ENCODE data around the gene LRRC75A.

LRRC75A gene

DNA sequence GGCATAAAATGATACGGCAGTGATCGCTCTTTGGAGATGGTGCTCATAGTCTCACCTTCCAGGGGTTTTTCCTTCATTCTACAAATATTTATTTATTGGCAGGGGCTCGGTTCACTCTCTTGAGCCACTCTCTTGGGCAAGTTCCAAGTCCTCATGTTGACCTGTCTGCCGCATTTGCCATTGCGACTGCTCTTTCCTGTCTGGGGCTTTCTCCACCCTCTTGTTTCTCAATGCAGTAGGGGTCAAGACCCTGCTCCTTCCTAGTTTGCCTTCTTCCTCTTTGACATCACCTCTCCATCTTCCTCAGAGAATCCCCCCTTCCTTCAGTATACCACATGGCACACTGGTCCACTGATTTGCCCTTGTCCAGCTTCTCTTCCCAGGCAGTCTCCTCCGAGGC, 21.9 kb upstream of the LRRC75A start:
- no peak overlapping the region for H3K27ac ChIP-seq (ENCODE audit: low read depth, low read length)
- no peaks in the 10 kb centered on the region for H3K27me3 ChIP-seq (ENCODE audit: insufficient read depth, low read length)
- no peaks in the 10 kb centered on the region for H3K9me3 ChIP-seq (ENCODE audit: insufficient read depth, low read depth, low read length)
- no peak overlapping the region for H3K9ac ChIP-seq (ENCODE audit: low read depth, low read length)
- H3K4me1 ChIP-seq (ENCODE audit: insufficient read depth, low read length): peaks cover 27% of the 10 kb centered on the region
- WGBS: 94% methylated on average over 6 of the region's 6 CpGs
- H3K4me3 ChIP-seq (ENCODE audit: low read length): no peak overlapping the region
- H3K36me3 ChIP-seq (ENCODE audit: insufficient read depth, low read length): no peaks in the 10 kb centered on the region

- WGBS: 52% methylated on average over 4 of the region's 4 CpGs
- no peaks in the 10 kb centered on the region for H3K9me3 ChIP-seq (ENCODE audit: insufficient read depth, low read depth, low read length)
- no peaks in the 10 kb centered on the region for H3K36me3 ChIP-seq (ENCODE audit: insufficient read depth, low read length)
- H3K27me3 ChIP-seq (ENCODE audit: insufficient read depth, low read length): no peaks in the 10 kb centered on the region
- H3K27ac ChIP-seq (ENCODE audit: low read depth, low read length): no peak overlapping the region
- H3K4me1 ChIP-seq (ENCODE audit: insufficient read depth, low read length): peaks cover 25% of the 10 kb centered on the region
- H3K9ac ChIP-seq (ENCODE audit: low read depth, low read length): no peak overlapping the region
- H3K4me3 ChIP-seq (ENCODE audit: low read length): no peak overlapping the region
These were observed 20.0 kb upstream of the LRRC75A start for GRCh38 chr17:16512011-16512410.

DNA sequence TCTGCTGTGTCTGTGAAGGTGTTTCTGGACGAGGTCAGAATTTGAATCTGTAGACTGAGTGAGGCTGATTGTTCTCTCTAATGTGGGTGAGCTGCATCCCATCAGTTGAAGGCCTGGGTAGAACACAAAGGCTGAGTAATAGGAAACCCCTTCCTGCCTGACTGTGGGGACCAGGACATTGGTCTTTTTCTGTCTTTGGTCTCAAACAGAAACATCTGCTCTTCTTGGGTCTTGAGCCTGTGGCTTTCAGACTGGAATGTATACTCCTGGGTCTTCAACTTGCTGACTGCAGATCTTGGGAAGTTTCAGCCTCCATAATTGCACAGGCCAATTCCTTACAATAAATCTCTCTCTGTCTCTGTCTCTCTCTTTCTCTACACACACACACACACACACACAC, 19.6 kb upstream of the LRRC75A start:
- H3K9me3 ChIP-seq (ENCODE audit: insufficient read depth, low read depth, low read length): no peaks in the 10 kb centered on the region
- no peak overlapping the region for H3K9ac ChIP-seq (ENCODE audit: low read depth, low read length)
- H3K27ac ChIP-seq (ENCODE audit: low read depth, low read length): no peak overlapping the region; the same call in 1 of the 2 replicates
- no peaks in the 10 kb centered on the region for H3K36me3 ChIP-seq (ENCODE audit: insufficient read depth, low read length)
- H3K27me3 ChIP-seq (ENCODE audit: insufficient read depth, low read length): no peaks in the 10 kb centered on the region
- no peak overlapping the region for H3K4me3 ChIP-seq (ENCODE audit: low read length)
- 90% methylated on average over 1 of the region's 1 CpG for WGBS
- H3K4me1 ChIP-seq (ENCODE audit: insufficient read depth, low read length): peaks cover 21% of the 10 kb centered on the region

GRCh38 chr17:16507918-16508533, 16.0 kb upstream of the LRRC75A start:
- Histone ChIP-seq H3K9me3 (ENCODE audit: insufficient read depth, low read depth, low read length) (no peaks in the 10 kb centered on the region), H3K27ac (ENCODE audit: low read depth, low read length) (no peak overlapping the region), H3K27me3 (ENCODE audit: insufficient read depth, low read length) (no peaks in the 10 kb centered on the region), H3K36me3 (ENCODE audit: insufficient read depth, low read length) (no peaks in the 10 kb centered on the region), H3K4me1 (ENCODE audit: insufficient read depth, low read length) (peaks cover 16% of the 10 kb centered on the region), H3K4me3 (ENCODE audit: low read length) (no peak overlapping the region), H3K9ac (ENCODE audit: low read depth, low read length) (no peak overlapping the region)
- WGBS: 84% methylated on average over 8 of the region's 8 CpGs

DNA sequence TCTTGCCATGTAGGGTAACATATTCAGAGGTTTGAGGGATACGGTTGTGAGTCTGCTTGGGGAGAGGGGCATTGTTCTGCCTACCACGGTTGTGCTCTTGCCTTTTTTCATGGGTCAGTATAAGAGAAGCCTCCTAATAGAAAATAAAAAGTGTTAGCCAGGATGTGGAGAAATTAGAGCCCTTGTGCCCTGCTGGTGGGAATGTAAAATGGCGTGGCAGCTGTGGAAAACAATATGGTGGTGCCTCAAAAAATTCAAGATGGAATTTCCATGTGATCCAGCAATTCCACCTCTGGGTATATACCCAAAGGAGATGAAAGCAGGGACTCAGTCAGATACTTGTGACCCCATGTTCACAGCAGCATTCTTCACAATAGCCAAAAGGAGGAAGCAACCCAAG, 14.2 kb upstream of the LRRC75A start:
- Histone ChIP-seq H3K4me1 (ENCODE audit: insufficient read depth, low read length) (peaks cover 2% of the 10 kb centered on the region; the same call in 1 of the 2 replicates), H3K4me3 (ENCODE audit: low read length) (no peak overlapping the region), H3K9ac (ENCODE audit: low read depth, low read length) (no peak overlapping the region), H3K9me3 (ENCODE audit: insufficient read depth, low read depth, low read length) (no peaks in the 10 kb centered on the region), H3K36me3 (ENCODE audit: insufficient read depth, low read length) (no peaks in the 10 kb centered on the region), H3K27me3 (ENCODE audit: insufficient read depth, low read length) (no peaks in the 10 kb centered on the region), H3K27ac (ENCODE audit: low read depth, low read length) (no peak overlapping the region)
- 93% methylated on average over 3 of the region's 3 CpGs for WGBS

- Histone ChIP-seq H3K4me1 (ENCODE audit: insufficient read depth, low read length) (no peaks in the 10 kb centered on the region), H3K9ac (ENCODE audit: low read depth, low read length) (no peak overlapping the region), H3K27ac (ENCODE audit: low read depth, low read length) (no peak overlapping the region), H3K4me3 (ENCODE audit: low read length) (no peak overlapping the region), H3K27me3 (ENCODE audit: insufficient read depth, low read length) (no peaks in the 10 kb centered on the region), H3K36me3 (ENCODE audit: insufficient read depth, low read length) (no peaks in the 10 kb centered on the region), H3K9me3 (ENCODE audit: insufficient read depth, low read depth, low read length) (no peaks in the 10 kb centered on the region)
- 92% methylated on average over 3 of the region's 3 CpGs for WGBS
These were observed 13.0 kb upstream of the LRRC75A start for GRCh38 chr17:16504984-16505383.

GRCh38 chr17:16496820-16497489, 5.0 kb upstream of the LRRC75A start:
- Histone ChIP-seq H3K27ac (ENCODE audit: low read depth, low read length) (no peak overlapping the region), H3K4me1 (ENCODE audit: insufficient read depth, low read length) (peaks cover 6% of the 10 kb centered on the region; the same call in 1 of the 2 replicates), H3K27me3 (ENCODE audit: insufficient read depth, low read length) (peaks cover 17% of the 10 kb centered on the region; the same call in 1 of the 2 replicates), H3K9me3 (ENCODE audit: insufficient read depth, low read depth, low read length) (no peaks in the 10 kb centered on the region), H3K4me3 (ENCODE audit: low read length) (no peak overlapping the region), H3K9ac (ENCODE audit: low read depth, low read length) (no peak overlapping the region), H3K36me3 (ENCODE audit: insufficient read depth, low read length) (no peaks in the 10 kb centered on the region)
- 84% methylated on average over 12 of the region's 12 CpGs for WGBS

DNA sequence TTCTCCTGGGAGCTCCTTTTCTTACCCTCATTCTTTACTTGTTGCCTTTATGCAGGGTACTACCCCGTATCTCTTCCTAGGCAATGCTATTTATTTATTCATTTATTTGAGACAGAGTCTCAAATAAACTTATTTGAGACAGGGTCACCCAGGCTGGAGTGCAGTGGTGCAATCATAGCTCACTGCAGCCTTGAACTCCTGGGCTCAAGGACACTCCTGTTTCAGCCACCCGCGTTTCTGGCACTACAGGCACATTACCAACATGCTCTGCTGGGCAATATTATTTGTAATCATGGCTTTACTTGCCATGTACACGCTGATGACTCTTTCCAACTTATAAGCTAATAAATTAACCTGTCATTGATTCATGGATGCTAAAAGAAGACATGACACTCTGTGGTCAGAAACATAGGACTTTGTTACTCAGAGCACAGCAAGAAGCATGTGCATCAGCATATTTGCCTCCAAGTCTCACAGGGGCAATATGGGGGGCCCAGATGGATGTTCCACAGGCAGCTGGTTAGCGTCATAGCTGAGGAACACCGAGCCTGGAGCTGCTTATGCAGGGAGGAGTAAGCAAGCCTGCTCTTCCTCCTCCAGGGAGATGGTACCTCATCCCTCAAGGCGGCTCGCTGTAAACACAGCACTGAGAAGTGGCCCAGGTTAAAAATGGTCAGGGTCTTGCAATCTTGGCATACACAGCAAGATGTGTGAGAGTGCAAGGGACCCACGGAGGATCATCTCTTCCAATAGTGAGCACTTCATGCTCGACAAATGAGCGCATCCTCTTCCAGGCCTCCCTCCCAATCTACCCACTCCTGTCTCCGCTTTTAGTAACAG, 4.2 kb upstream of the LRRC75A start:
- peaks cover 19% of the 10 kb centered on the region for H3K27me3 ChIP-seq (ENCODE audit: insufficient read depth, low read length)
- H3K9me3 ChIP-seq (ENCODE audit: insufficient read depth, low read depth, low read length): no peaks in the 10 kb centered on the region

GRCh38 chr17:16495561-16495960, 3.6 kb upstream of the LRRC75A start:
- H3K27ac ChIP-seq (ENCODE audit: low read depth, low read length): no peak overlapping the region
- peaks cover 12% of the 10 kb centered on the region for H3K4me1 ChIP-seq (ENCODE audit: insufficient read depth, low read length)
- 78% methylated on average over 4 of the region's 4 CpGs for WGBS
- peaks cover 25% of the 10 kb centered on the region for H3K27me3 ChIP-seq (ENCODE audit: insufficient read depth, low read length)
- no peak overlapping the region for H3K4me3 ChIP-seq (ENCODE audit: low read length)
- no peaks in the 10 kb centered on the region for H3K36me3 ChIP-seq (ENCODE audit: insufficient read depth, low read length)
- H3K9ac ChIP-seq (ENCODE audit: low read depth, low read length): no peak overlapping the region
- no peaks in the 10 kb centered on the region for H3K9me3 ChIP-seq (ENCODE audit: insufficient read depth, low read depth, low read length)

More for the DNA sequence above, 4.2 kb upstream of the LRRC75A start:
- WGBS: 87% methylated on average over 11 of the region's 12 CpGs
- Histone ChIP-seq H3K9ac (ENCODE audit: low read depth, low read length) (no peak overlapping the region), H3K4me3 (ENCODE audit: low read length) (no peak overlapping the region), H3K36me3 (ENCODE audit: insufficient read depth, low read length) (no peaks in the 10 kb centered on the region), H3K27ac (ENCODE audit: low read depth, low read length) (no peak overlapping the region), H3K4me1 (ENCODE audit: insufficient read depth, low read length) (peaks cover 6% of the 10 kb centered on the region)

GRCh38 chr17:16494059-16494458, 2.1 kb upstream of the LRRC75A start:
- Histone ChIP-seq H3K9ac (ENCODE audit: low read depth, low read length) (no peak overlapping the region), H3K4me3 (ENCODE audit: low read length) (no peak overlapping the region), H3K9me3 (ENCODE audit: insufficient read depth, low read depth, low read length) (no peaks in the 10 kb centered on the region), H3K4me1 (ENCODE audit: insufficient read depth, low read length) (peaks cover 16% of the 10 kb centered on the region), H3K27ac (ENCODE audit: low read depth, low read length) (no peak overlapping the region), H3K36me3 (ENCODE audit: insufficient read depth, low read length) (no peaks in the 10 kb centered on the region), H3K27me3 (ENCODE audit: insufficient read depth, low read length) (peaks cover 33% of the 10 kb centered on the region)
- WGBS: 79% methylated on average over 1 of the region's 1 CpG

GRCh38 chr17:16493531-16494046, 1.6 kb upstream of the LRRC75A start:
- WGBS: 93% methylated on average over 4 of the region's 5 CpGs
- no peaks in the 10 kb centered on the region for H3K9me3 ChIP-seq (ENCODE audit: insufficient read depth, low read depth, low read length)
- no peak overlapping the region for H3K4me3 ChIP-seq (ENCODE audit: low read length)
- H3K27me3 ChIP-seq (ENCODE audit: insufficient read depth, low read length): peaks cover 33% of the 10 kb centered on the region
- H3K36me3 ChIP-seq (ENCODE audit: insufficient read depth, low read length): no peaks in the 10 kb centered on the region
- no peak overlapping the region for H3K27ac ChIP-seq (ENCODE audit: low read depth, low read length)
- H3K9ac ChIP-seq (ENCODE audit: low read depth, low read length): no peak overlapping the region
- peaks cover 21% of the 10 kb centered on the region for H3K4me1 ChIP-seq (ENCODE audit: insufficient read depth, low read length)

Measured in HUES64 (cell line).